ENCODE measurements around the gene SETD3.

GRCh38 chr14:99402950-99403349, 77.7 kb downstream of the SETD3 start:
- no peak for TF ChIP-seq CTCF (IDR thresholded peaks at IDR 0.05)
- no peak for TF ChIP-seq POLR2A (IDR thresholded peaks at IDR 0.05)

Measured in ovary (tissue), 3 donors.